Caco-2 (cell line): Measurements from ENCODE around the gene OTX2. TPM values are rescaled to one million over a fixed set of nuclear protein-coding genes. Genes with fewer than 3 reads are reported as not detected.

ENCODE experiments used
- BruUV-seq: library from RNA; stranded (reverse); fragments of 400-500 nt; replicated peaks from 2 replicates; lab custom pipeline; 2021; lab: Mats Ljungman, UMichigan
- CTCF ChIA-PET: fragments of 300-600 bp; sonication (Branson Sonifier 250); formaldehyde crosslinking; loops from one replicate; lab custom pipeline; 2022; ENCODE audit warnings: antibody characterized with exemption; lab: Charles Lee
- POLR2A ChIA-PET: fragments of 300-600 bp; sonication (Branson Sonifier 250); formaldehyde crosslinking; loops from one replicate; lab custom pipeline; 2022; ENCODE audit warnings: antibody characterized with exemption; lab: Charles Lee
- DNase-seq, 2 experiments: peaks; one replicate each; pipeline versions ENCODE4 v3.0.0 to v3.0.0-alpha.2; 2020 to 2022
- H3K27me3 ChIP-seq: replicated peaks from 2 replicates; pipeline ENCODE4 v1.6.0; 2011; ENCODE audit warnings: low read length; ENCODE audit not compliant: control insufficient read depth, insufficient read depth
- H3K36me3 ChIP-seq: 2 replicates; pipeline ENCODE4 v1.5.1; 2011; ENCODE audit warnings: low read length; ENCODE audit not compliant: control insufficient read depth, insufficient read depth
- H3K4me1 ChIP-seq: fragments of 250-450 bp; sonication (Bioruptor Pico); 2 replicates; pipeline ENCODE4 v1.5.1; 2020; ENCODE audit warnings: mild to moderate bottlenecking
- H3K4me3 ChIP-seq: 2 replicates; pipeline ENCODE4 v1.5.1; 2011; ENCODE audit warnings: low read depth, mild to moderate bottlenecking, control low read depth, low read length
- H3K9me3 ChIP-seq: fragments of 250-450 bp; sonication (Bioruptor Pico); 2 replicates; pipeline ENCODE4 v1.5.1; 2020; ENCODE audit warnings: mild to moderate bottlenecking, moderate library complexity
- H3K27ac Mint-ChIP-seq: one replicate; pipeline ENCODE4 v1.8.0; 2022; ENCODE audit warnings: mixed read lengths; ENCODE audit not compliant: unreplicated experiment
- H3K27me3 Mint-ChIP-seq: one replicate; pipeline ENCODE4 v1.8.0; 2022; ENCODE audit warnings: mixed read lengths; ENCODE audit not compliant: insufficient read depth, unreplicated experiment
- H3K36me3 Mint-ChIP-seq: one replicate; pipeline ENCODE4 v1.8.0; 2022; ENCODE audit warnings: mild to moderate bottlenecking, mixed read lengths; ENCODE audit not compliant: insufficient read depth, unreplicated experiment
- H3K4me1 Mint-ChIP-seq: one replicate; pipeline ENCODE4 v1.8.0; 2022; ENCODE audit warnings: low read depth, mixed read lengths; ENCODE audit not compliant: unreplicated experiment
- H3K4me3 Mint-ChIP-seq: one replicate; pipeline ENCODE4 v1.8.0; 2022; ENCODE audit warnings: mild to moderate bottlenecking, moderate library complexity, mixed read lengths; ENCODE audit not compliant: unreplicated experiment
- H3K9me3 Mint-ChIP-seq: one replicate; pipeline ENCODE4 v1.8.0; 2022; ENCODE audit warnings: mixed read lengths; ENCODE audit not compliant: unreplicated experiment
- intact Hi-C: fragments of 100-400 bp; cut with micrococcal nuclease; formaldehyde crosslinking; loops from one replicate; pipeline ENCODE4 v1.10.0; 2022; ENCODE audit not compliant: unreplicated experiment
- total RNA-seq: library from RNA; stranded (reverse); gene quantifications from 2 replicates; pipeline ENCODE4 v1.2.3, GENCODE V29; 2022
- TF ChIP-seq, protein P1 (sequence below), 2 experiments: fragments of 200-600 bp in 1 of 2; IDR thresholded peaks; 1 replicate in 1 of 2; 2 replicates in 1 of 2; pipeline versions ENCODE4 v1.5.1 to v1.8.0; 2011 to 2022; ENCODE audit warnings: antibody characterized with exemption in 1 of 2, control low read depth in 1 of 2, inconsistent platforms in 1 of 2, low read depth in 1 of 2, low read length in 1 of 2, mild to moderate bottlenecking in 1 of 2, moderate library complexity in 1 of 2; ENCODE audit not compliant: insufficient read depth in 1 of 2, severe bottlenecking in 1 of 2, unreplicated experiment in 1 of 2

The OTX2 gene
- total RNA-seq, 1 experiment from 2014 or later, result not detected

DNA sequence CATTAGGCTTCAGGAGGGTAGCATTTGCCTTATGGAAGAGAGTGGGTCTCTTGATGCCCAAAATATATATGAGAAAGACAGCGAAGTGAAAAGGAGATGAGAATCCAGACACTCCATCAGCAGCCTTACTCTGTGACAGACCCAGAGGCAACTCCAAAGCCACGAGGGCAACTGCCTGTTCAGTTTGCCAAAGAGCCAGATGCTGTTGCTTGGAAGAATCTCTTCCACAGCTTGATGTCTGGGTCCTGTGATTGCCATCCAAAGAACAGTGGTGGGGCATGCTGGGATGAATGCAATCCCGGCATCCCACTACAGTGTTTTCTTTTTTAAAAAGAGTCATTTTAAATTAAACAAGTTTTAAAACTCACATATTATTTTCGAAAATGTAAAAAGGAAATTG, 10.9 kb upstream of the OTX2 start:
- Histone ChIP-seq H3K4me3 (no peak overlapping the region), H3K27me3 (no peaks in the 10 kb centered on the region), H3K36me3 (no peaks in the 10 kb centered on the region), H3K4me1 (peaks cover 10% of the 10 kb centered on the region), H3K9me3 (no peaks in the 10 kb centered on the region)
- DNase-seq, result no peak
- H3K4me3 Mint-ChIP-seq, result no peak overlapping the region
- H3K36me3 Mint-ChIP-seq, result no peaks in the 10 kb centered on the region
- ChIA-PET POLR2A (no interaction called here), CTCF (no interaction called here)
- BruUV-seq, result no TSS peak
- H3K27me3 Mint-ChIP-seq, result no peaks in the 10 kb centered on the region
- no peak overlapping the region for H3K27ac Mint-ChIP-seq
- no peaks in the 10 kb centered on the region for H3K9me3 Mint-ChIP-seq
- intact Hi-C loops, result no loop called here
- H3K4me1 Mint-ChIP-seq, result peaks cover 14% of the 10 kb centered on the region
- TF ChIP-seq, protein P1, sequence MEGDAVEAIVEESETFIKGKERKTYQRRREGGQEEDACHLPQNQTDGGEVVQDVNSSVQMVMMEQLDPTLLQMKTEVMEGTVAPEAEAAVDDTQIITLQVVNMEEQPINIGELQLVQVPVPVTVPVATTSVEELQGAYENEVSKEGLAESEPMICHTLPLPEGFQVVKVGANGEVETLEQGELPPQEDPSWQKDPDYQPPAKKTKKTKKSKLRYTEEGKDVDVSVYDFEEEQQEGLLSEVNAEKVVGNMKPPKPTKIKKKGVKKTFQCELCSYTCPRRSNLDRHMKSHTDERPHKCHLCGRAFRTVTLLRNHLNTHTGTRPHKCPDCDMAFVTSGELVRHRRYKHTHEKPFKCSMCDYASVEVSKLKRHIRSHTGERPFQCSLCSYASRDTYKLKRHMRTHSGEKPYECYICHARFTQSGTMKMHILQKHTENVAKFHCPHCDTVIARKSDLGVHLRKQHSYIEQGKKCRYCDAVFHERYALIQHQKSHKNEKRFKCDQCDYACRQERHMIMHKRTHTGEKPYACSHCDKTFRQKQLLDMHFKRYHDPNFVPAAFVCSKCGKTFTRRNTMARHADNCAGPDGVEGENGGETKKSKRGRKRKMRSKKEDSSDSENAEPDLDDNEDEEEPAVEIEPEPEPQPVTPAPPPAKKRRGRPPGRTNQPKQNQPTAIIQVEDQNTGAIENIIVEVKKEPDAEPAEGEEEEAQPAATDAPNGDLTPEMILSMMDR (IDR thresholded peaks at IDR 0.05; ENCODE audit: insufficient read depth in 1 of 2, low read depth in 1 of 2, low read length in 1 of 2, severe bottlenecking in 1 of 2, unreplicated experiment in 1 of 2), result no peak

DNA sequence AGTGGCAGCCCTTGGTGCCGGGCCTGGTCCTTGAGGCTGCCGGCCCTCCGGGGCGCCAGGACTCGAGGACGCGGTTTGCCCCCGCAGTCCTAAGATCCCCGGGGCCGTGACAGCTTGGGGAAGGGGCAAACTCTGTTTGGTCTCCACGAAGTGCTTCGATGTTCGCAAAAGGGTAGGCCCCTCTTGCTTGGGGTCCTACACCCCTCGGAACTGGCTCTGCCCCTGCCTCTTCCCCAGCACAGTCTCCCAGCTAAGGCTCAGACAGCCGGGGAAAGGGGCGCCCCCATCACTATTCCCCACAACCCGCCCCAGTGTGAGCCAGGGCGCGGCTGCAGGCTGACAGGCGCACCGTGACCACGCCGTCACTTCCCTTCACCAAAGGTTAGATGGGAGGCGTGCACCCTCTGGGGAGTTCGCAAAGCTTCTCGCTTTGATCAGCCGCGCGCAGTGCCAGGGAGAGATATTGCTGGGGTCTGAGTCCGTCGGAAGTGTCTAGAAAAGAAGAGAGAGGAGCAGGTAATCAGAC, 7.2 kb upstream of the OTX2 start:
- Histone ChIP-seq H3K9me3 (no peaks in the 10 kb centered on the region), H3K27me3 (no peaks in the 10 kb centered on the region), H3K4me3 (no peak overlapping the region), H3K36me3 (no peaks in the 10 kb centered on the region), H3K4me1 (peaks cover 6% of the 10 kb centered on the region)
- Mint-ChIP-seq H3K9me3 (no peaks in the 10 kb centered on the region), H3K4me3 (no peak overlapping the region), H3K36me3 (no peaks in the 10 kb centered on the region), H3K27ac (no peak overlapping the region), H3K4me1 (peaks cover 7% of the 10 kb centered on the region), H3K27me3 (peaks cover 4% of the 10 kb centered on the region)
- CTCF ChIA-PET, result no interaction called here
- BruUV-seq, result no TSS peak
- POLR2A ChIA-PET, result no interaction called here
- TF ChIP-seq, protein P1 (IDR thresholded peaks at IDR 0.05; ENCODE audit: insufficient read depth in 1 of 2, low read depth in 1 of 2, low read length in 1 of 2, severe bottlenecking in 1 of 2, unreplicated experiment in 1 of 2), result no peak
- no peak for DNase-seq
- intact Hi-C loops, result no loop called here

DNA sequence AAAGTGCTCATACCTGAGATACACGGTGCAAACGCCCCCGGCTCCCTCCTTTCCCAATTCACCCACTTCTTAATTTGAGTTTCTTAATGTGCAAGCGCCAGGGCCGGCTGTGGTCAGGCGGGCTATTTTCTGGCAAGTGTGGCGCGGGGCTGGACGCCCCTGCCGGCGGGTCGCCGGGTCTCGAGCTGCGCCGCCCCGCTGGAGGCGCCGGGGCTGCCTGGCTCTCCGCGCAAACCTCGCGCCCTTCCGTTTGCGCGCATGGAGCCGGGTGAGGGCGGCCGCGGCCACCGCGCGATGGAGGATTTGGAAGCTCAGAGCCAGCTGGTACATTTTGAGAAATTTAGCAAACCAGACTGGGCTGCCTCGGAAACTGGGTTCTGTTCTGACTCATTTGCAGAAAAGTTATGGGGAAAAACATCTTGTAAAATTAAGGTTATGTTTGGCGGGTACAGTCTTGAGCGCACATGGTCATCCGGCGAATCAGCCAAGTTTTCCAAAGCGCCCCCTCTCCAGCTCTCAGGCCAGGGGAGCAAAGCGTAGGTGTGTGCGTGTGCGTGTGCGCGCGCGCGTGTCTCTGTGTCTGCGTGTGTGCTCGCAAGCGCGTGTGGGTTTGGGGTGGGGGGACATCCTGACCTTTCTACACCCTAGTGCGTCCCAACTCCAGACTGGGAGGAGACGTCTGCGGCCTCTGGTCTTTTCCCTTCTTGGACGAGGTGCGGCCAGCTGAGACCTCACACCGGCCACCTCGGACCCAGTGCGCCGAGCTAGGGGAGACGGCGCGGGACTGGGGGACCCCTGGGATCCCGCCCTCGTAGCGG, 6.5 kb upstream of the OTX2 start:
- intact Hi-C loops, result no loop called here
- Mint-ChIP-seq H3K4me3 (no peak overlapping the region), H3K9me3 (no peaks in the 10 kb centered on the region), H3K27me3 (peaks cover 4% of the 10 kb centered on the region), H3K36me3 (no peaks in the 10 kb centered on the region), H3K27ac (no peak overlapping the region), H3K4me1 (peaks cover 7% of the 10 kb centered on the region)
- TF ChIP-seq, protein P1 (IDR thresholded peaks at IDR 0.05; ENCODE audit: insufficient read depth in 1 of 2, low read depth in 1 of 2, low read length in 1 of 2, severe bottlenecking in 1 of 2, unreplicated experiment in 1 of 2), result no peak
- no peak overlapping the region for H3K4me3 ChIP-seq
- no peaks in the 10 kb centered on the region for H3K9me3 ChIP-seq
- POLR2A ChIA-PET, result no interaction called here
- no peaks in the 10 kb centered on the region for H3K27me3 ChIP-seq
- H3K36me3 ChIP-seq, result no peaks in the 10 kb centered on the region
- DNase-seq, result no peak
- H3K4me1 ChIP-seq, result no peaks in the 10 kb centered on the region; the same call in 1 of the 2 replicates
- CTCF ChIA-PET, result no interaction called here
- no TSS peak for BruUV-seq
